OCI-LY7 (cell line): ENCODE measurements around the gene HMGN4. TPM values are rescaled to one million over a fixed set of nuclear protein-coding genes. Genes with fewer than 3 reads are reported as not detected.
"Not testable (repeated sequence)": the region's sequence is repeated elsewhere in the genome, so short reads cannot be mapped to it uniquely, and the experiment has no call there.

Experiments
- BruUV-seq: library from RNA; stranded (reverse); fragments of 400-500 nt; replicated peaks from 2 replicates; lab custom pipeline; 2021; lab: Mats Ljungman, UMichigan
- CTCF ChIA-PET: fragments of 300-600 bp; sonication (Branson Sonifier 250); formaldehyde crosslinking; loops from one replicate; lab custom pipeline; 2022; ENCODE audit warnings: antibody characterized with exemption; ENCODE audit not compliant: unreplicated experiment; lab: Charles Lee
- POLR2A ChIA-PET: fragments of 300-600 bp; sonication (Branson Sonifier 250); formaldehyde crosslinking; loops from one replicate; lab custom pipeline; 2022; ENCODE audit warnings: antibody characterized with exemption; lab: Charles Lee
- DNase-seq: peaks from one replicate; pipeline ENCODE4 v3.0.0-alpha.2; 2015; ENCODE audit warnings: low spot score
- H2AFZ ChIP-seq: fragments of 200-600 bp; sonication (generic), shearing (Covaris generic); 2 replicates; pipeline ENCODE4 v1.6.1; 2014; ENCODE audit warnings: mild to moderate bottlenecking, antibody characterized with exemption, low read length, moderate library complexity
- H3K27ac ChIP-seq: fragments of 200-600 bp; sonication (generic); 2 replicates; pipeline ENCODE4 v1.5.1; 2014; ENCODE audit warnings: mixed run types, low read depth, mild to moderate bottlenecking, moderate library complexity, low read length, inconsistent platforms; ENCODE audit not compliant: poor library complexity, severe bottlenecking
- H3K36me3 ChIP-seq: fragments of 200-600 bp; sonication (generic); 2 replicates; pipeline ENCODE4 v1.6.1; 2014; ENCODE audit warnings: mild to moderate bottlenecking, antibody characterized with exemption, low read length, moderate library complexity, mixed read lengths; ENCODE audit not compliant: insufficient read depth
- H3K4me1 ChIP-seq: fragments of 200-600 bp; sonication (generic); 2 replicates; pipeline ENCODE4 v1.5.1; 2014; ENCODE audit warnings: mild to moderate bottlenecking, low read length; ENCODE audit not compliant: insufficient read depth, poor library complexity, severe bottlenecking
- H3K4me2 ChIP-seq: fragments of 200-600 bp; sonication (generic); 2 replicates; pipeline ENCODE4 v1.6.1; 2014; ENCODE audit warnings: mild to moderate bottlenecking, low read length
- H3K4me3 ChIP-seq: fragments of 200-600 bp; sonication (generic); 2 replicates; pipeline ENCODE4 v1.5.1; 2014; ENCODE audit warnings: mild to moderate bottlenecking, low read depth, low read length; ENCODE audit not compliant: poor library complexity, severe bottlenecking
- H3K79me2 ChIP-seq: fragments of 200-600 bp; sonication (generic); 2 replicates; pipeline ENCODE4 v1.6.1; 2016; ENCODE audit warnings: low read depth, mild to moderate bottlenecking, low read length, moderate library complexity, mixed read lengths; ENCODE audit not compliant: insufficient read depth
- H3K9me2 ChIP-seq: fragments of 200-600 bp; sonication (generic); 2 replicates; pipeline ENCODE4 v1.6.1; 2016; ENCODE audit warnings: mild to moderate bottlenecking, low read length, mixed read lengths; ENCODE audit not compliant: insufficient read depth
- H3K9me3 ChIP-seq: fragments of 200-600 bp; sonication (generic); 2 replicates; pipeline ENCODE4 v1.6.1; 2014; ENCODE audit warnings: mild to moderate bottlenecking, mixed run types, low read length, mixed read lengths
- H4K20me1 ChIP-seq: fragments of 200-600 bp; sonication (generic); 2 replicates; pipeline ENCODE4 v1.6.1; 2014; ENCODE audit warnings: mild to moderate bottlenecking, antibody characterized with exemption, low read length, moderate library complexity, mixed read lengths; ENCODE audit not compliant: insufficient read depth
- CTCF ChIP-seq: fragments of 200-600 bp; sonication (generic); conservative IDR thresholded peaks from 2 replicates; pipeline ENCODE4 v1.5.1; 2014; ENCODE audit warnings: mild to moderate bottlenecking, antibody characterized with exemption, low read length, moderate library complexity, mixed read lengths
- EZH2phosphoT487 ChIP-seq: fragments of 200-600 bp; sonication (generic); IDR thresholded peaks from 2 replicates; pipeline ENCODE4 v1.6.1; 2018; ENCODE audit warnings: low read depth, borderline replicate concordance, mild to moderate bottlenecking, mixed run types, antibody characterized with exemption, low read length, moderate library complexity, mixed read lengths
- intact Hi-C: fragments of 100-400 bp; cut with micrococcal nuclease; formaldehyde crosslinking; loops from one replicate; pipeline ENCODE4 v1.10.0; 2022; ENCODE audit not compliant: unreplicated experiment
- total RNA-seq, 2 experiments: library from RNA; depleted of rRNA in 1 of 2; stranded (reverse); fragments of >200 nt in 1 of 2; shearing (Covaris generic) in 1 of 2; gene quantifications; 2 replicates each; pipeline ENCODE4 v1.2.3, GENCODE V29; 2014 to 2022

The HMGN4 gene
- total RNA-seq, 2 experiments from 2014 or later, result 104 to 113 TPM

- H3K36me3 ChIP-seq, result peaks cover 75% of the 10 kb centered on the region
- no peak overlapping the region for H3K4me3 ChIP-seq
- no peak overlapping the region for H2AFZ ChIP-seq
- intact Hi-C loops, result no loop called here
- no peaks in the 10 kb centered on the region for H4K20me1 ChIP-seq
- ChIA-PET POLR2A (no interaction called here), CTCF (no interaction called here)
- BruUV-seq, result no TSS peak
- peaks cover 53% of the 10 kb centered on the region for H3K79me2 ChIP-seq
- H3K9me3 ChIP-seq, result no peaks in the 10 kb centered on the region
- H3K4me1 ChIP-seq, result peaks cover 42% of the 10 kb centered on the region
- no peaks in the 10 kb centered on the region for H3K9me2 ChIP-seq
- no peak overlapping the region for H3K27ac ChIP-seq
- TF ChIP-seq CTCF, result no peak
- no peak for TF ChIP-seq EZH2phosphoT487
- DNase-seq, result no peak
- H3K4me2 ChIP-seq, result no peak overlapping the region
Measured at GRCh38 chr6:26544473-26544872, 6.3 kb downstream of the HMGN4 start.

GRCh38 chr6:26545627-26546026 lies 7.5 kb downstream of the HMGN4 start:
- intact Hi-C loops, result no loop called here
- Histone ChIP-seq H3K9me3 (no peaks in the 10 kb centered on the region), H3K4me3 (no peak overlapping the region), H3K36me3 (peaks cover 68% of the 10 kb centered on the region), H3K27ac (no peak overlapping the region), H4K20me1 (no peaks in the 10 kb centered on the region), H3K79me2 (peaks cover 41% of the 10 kb centered on the region), H3K4me2 (no peak overlapping the region), H2AFZ (no peak overlapping the region), H3K4me1 (peaks cover 43% of the 10 kb centered on the region), H3K9me2 (no peaks in the 10 kb centered on the region)
- ChIA-PET POLR2A (interaction anchor here (0.5 kb wide), 1 partner anchor 327 kb away, joined by 3 read pairs; no protein-coding TSS in a partner anchor), CTCF (interaction anchor here (0.6 kb wide), 1 partner anchor 1504 kb away, joined by 3 read pairs; no protein-coding TSS in a partner anchor)
- no peak for DNase-seq
- BruUV-seq, result no TSS peak
- TF ChIP-seq EZH2phosphoT487 (no peak), CTCF (no peak)

GRCh38 chr6:26547363-26547762 lies 9.2 kb downstream of the HMGN4 start:
- not testable (repeated sequence) for H3K4me2 ChIP-seq, H3K9me3 ChIP-seq

More at GRCh38 chr6:26547363-26547762, 9.2 kb downstream of the HMGN4 start:
- Histone ChIP-seq H3K4me1 (peaks cover 43% of the 10 kb centered on the region), H3K79me2 (peaks cover 24% of the 10 kb centered on the region), H3K36me3 (peaks cover 51% of the 10 kb centered on the region)
- intact Hi-C loops, BruUV-seq, H3K27ac ChIP-seq, H3K9me2 ChIP-seq, H2AFZ ChIP-seq, DNase-seq, CTCF ChIA-PET, H3K4me3 ChIP-seq, H4K20me1 ChIP-seq: not testable (repeated sequence)
- POLR2A ChIA-PET, result interaction anchor here (0.9 kb wide), 1 partner anchor 8 kb away, joined by 3 read pairs; no protein-coding TSS in a partner anchor
